Retinal pigment epithelial cell (primary cell): Measurements from ENCODE around the gene C10orf120.

Source experiments
- DNase-seq: peaks from one replicate; pipeline ENCODE4 v3.0.0-alpha.2; 2010; ENCODE audit warnings: low read depth
- H3K4me3 ChIP-seq: 2 replicates; pipeline ENCODE4 v1.5.1; 2011; ENCODE audit warnings: mild to moderate bottlenecking, low read length, control low read depth, moderate library complexity
- CTCF ChIP-seq: conservative IDR thresholded peaks from 2 replicates; pipeline ENCODE4 v1.5.1; 2011; ENCODE audit warnings: low read depth, low read length, control low read depth, inconsistent platforms

The C10orf120 gene

GRCh38 chr10:122699796-122700455 is at the start of gene C10orf120:
Gene C10orf120, minus strand, starts transcription at chr10:122699846. Its CDS starts 56 bp downstream, at chr10:122699790.
- no peak for TF ChIP-seq CTCF
- H3K4me3 ChIP-seq, result no peak within 1 kb of the TSS
- no peak for DNase-seq

DNA sequence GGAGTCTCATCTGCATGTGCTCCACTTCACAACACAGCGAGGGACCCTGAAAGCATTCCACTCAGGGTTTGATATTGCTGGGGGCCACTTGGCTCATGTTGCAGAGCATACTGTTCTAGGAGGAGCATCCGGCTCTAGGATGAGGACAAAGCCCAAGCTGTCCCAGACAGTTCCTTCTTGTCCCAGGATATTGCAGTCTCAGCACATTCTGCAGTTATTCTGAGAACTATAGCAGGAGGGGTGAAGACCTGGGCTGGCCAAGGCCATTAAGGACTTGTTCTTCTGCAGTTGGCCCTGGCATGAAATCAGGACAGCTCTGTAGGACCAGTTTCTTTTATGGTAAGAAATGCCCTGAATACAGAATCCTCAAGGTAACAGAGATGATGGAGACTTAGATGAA is 48.9 kb upstream of the C10orf120 start:
- DNase-seq, result no peak
- H3K4me3 ChIP-seq, result no peak overlapping the region
- no peak for TF ChIP-seq CTCF

- H3K4me3 ChIP-seq, result no peak overlapping the region
- no peak for TF ChIP-seq CTCF
- no peak for DNase-seq
Measured at GRCh38 chr10:122746408-122746807, 46.8 kb upstream of the C10orf120 start.

- no peak overlapping the region for H3K4me3 ChIP-seq
- no peak for TF ChIP-seq CTCF
- no peak for DNase-seq
Measured at GRCh38 chr10:122744257-122744656, 44.6 kb upstream of the C10orf120 start.

DNA sequence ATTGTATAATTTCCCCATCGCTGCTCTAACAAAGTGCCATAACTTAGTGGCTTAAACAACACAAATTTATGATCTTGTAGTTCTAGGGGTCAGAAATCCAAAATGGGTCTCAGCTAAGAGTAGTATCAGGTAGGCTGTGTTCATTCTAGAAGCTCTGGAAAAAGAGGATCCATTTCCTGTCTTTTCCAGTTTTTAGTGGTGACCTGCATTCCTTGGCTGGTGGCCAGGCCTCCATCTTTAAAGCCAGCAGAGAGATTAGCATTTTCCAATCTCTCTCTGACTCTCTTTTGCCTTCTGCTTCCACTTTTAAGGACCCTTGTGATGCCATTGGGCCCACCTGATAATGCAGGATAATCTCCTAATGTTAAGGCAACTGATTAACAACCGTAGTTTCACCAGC is 41.0 kb upstream of the C10orf120 start:
- TF ChIP-seq CTCF, result no peak
- DNase-seq, result no peak
- no peak overlapping the region for H3K4me3 ChIP-seq

- TF ChIP-seq CTCF, result no peak
- no peak for DNase-seq
Measured at GRCh38 chr10:122738031-122738430, 38.4 kb upstream of the C10orf120 start.

GRCh38 chr10:122733931-122734665 is 34.5 kb upstream of the C10orf120 start:
- no peak for TF ChIP-seq CTCF
- no peak for DNase-seq
- no peak overlapping the region for H3K4me3 ChIP-seq

More at GRCh38 chr10:122738031-122738430, 38.4 kb upstream of the C10orf120 start:
- H3K4me3 ChIP-seq, result no peak overlapping the region
